ENCODE measurements around the gene GTF2H1.
"Not testable (repeated sequence)": the region's sequence is repeated elsewhere in the genome, so short reads cannot be mapped to it uniquely, and the experiment has no call there.

Gene GTF2H1

GRCh38 chr11:18312012-18312411 is 10.4 kb upstream of the GTF2H1 start:
- Mint-ChIP-seq H3K4me3 (no peak overlapping the region), H3K27me3 (ENCODE audit: low read depth) (no peaks in the 10 kb centered on the region), H3K36me3 (ENCODE audit: low read depth) (peaks cover 30% of the 10 kb centered on the region), H3K4me1 (ENCODE audit: low read depth) (peaks cover 2% of the 10 kb centered on the region), H3K27ac (no peak overlapping the region), H3K9me3 (no peaks in the 10 kb centered on the region)

- no peak overlapping the region for H3K27ac Mint-ChIP-seq
- H3K4me3 Mint-ChIP-seq: no peak overlapping the region
- H3K27me3 Mint-ChIP-seq (ENCODE audit: low read depth): no peaks in the 10 kb centered on the region
- H3K36me3 Mint-ChIP-seq (ENCODE audit: low read depth): peaks cover 31% of the 10 kb centered on the region
- H3K4me1 Mint-ChIP-seq (ENCODE audit: low read depth): peaks cover 2% of the 10 kb centered on the region
- no peaks in the 10 kb centered on the region for H3K9me3 Mint-ChIP-seq
Measured at GRCh38 chr11:18312663-18313420, 9.5 kb upstream of the GTF2H1 start.

DNA sequence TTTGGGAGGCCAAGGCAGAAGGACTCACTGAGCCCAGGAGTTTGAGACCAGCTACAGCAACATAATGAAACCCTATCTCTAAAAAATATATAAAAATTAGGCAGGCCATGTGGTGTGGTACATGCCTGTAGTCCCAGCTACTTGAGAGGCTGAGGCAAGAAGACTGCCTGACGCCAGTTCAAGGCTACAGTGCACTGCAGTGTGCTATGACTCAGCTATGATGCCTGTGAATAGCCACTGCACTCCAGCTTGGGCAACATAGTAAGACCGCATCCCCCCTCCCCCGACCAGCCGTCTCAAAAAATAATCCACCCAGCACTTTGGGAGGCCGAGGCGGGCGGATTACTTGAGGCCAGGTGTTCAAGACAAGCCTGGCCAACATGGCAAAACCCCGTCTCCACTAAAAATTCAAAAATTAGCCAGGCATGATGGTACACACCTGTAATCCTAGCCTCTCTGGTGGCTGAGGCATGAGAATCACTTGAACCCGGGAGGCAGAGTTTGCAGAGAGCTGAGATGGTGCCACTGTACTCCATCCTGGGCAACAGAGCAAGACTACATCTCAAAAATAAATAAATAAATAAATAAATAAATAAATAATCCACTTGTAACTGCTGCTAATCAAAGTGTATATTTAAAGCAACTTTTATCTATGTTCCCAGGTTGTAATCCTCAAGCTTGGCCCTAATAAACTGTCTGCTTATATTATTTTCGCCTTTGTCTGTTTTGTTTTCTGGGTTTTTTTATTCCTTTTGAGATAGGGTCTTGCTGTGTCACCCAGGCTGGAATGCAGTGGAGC is 8.2 kb upstream of the GTF2H1 start:
- Mint-ChIP-seq H3K27me3 (ENCODE audit: low read depth) (no peaks in the 10 kb centered on the region), H3K4me1 (ENCODE audit: low read depth) (peaks cover 10% of the 10 kb centered on the region), H3K4me3 (no peak overlapping the region), H3K36me3 (ENCODE audit: low read depth) (peaks cover 28% of the 10 kb centered on the region), H3K9me3 (no peaks in the 10 kb centered on the region), H3K27ac (no peak overlapping the region)

GRCh38 chr11:18314784-18315523 is 7.4 kb upstream of the GTF2H1 start:
- Mint-ChIP-seq H3K27me3 (ENCODE audit: low read depth) (no peaks in the 10 kb centered on the region), H3K36me3 (ENCODE audit: low read depth) (peaks cover 23% of the 10 kb centered on the region), H3K9me3 (no peaks in the 10 kb centered on the region), H3K4me1 (ENCODE audit: low read depth) (peaks cover 17% of the 10 kb centered on the region), H3K27ac (no peak overlapping the region), H3K4me3 (no peak overlapping the region)

GRCh38 chr11:18315893-18316292 is 6.5 kb upstream of the GTF2H1 start:
- Mint-ChIP-seq H3K4me1 (ENCODE audit: low read depth) (peaks cover 26% of the 10 kb centered on the region), H3K27me3 (ENCODE audit: low read depth) (no peaks in the 10 kb centered on the region), H3K36me3 (ENCODE audit: low read depth) (peaks cover 15% of the 10 kb centered on the region), H3K27ac (no peak overlapping the region), H3K9me3 (no peaks in the 10 kb centered on the region), H3K4me3 (no peak overlapping the region)

- peaks cover 31% of the 10 kb centered on the region for H3K4me1 Mint-ChIP-seq (ENCODE audit: low read depth)
- H3K36me3 Mint-ChIP-seq (ENCODE audit: low read depth): peaks cover 9% of the 10 kb centered on the region
- no peaks in the 10 kb centered on the region for H3K27me3 Mint-ChIP-seq (ENCODE audit: low read depth)
- no peak overlapping the region for H3K4me3 Mint-ChIP-seq
- no peaks in the 10 kb centered on the region for H3K9me3 Mint-ChIP-seq
- H3K27ac Mint-ChIP-seq: no peak overlapping the region
Measured at GRCh38 chr11:18317551-18317950, 4.8 kb upstream of the GTF2H1 start.

- peaks cover 14% of the 10 kb centered on the region for H3K36me3 Mint-ChIP-seq (ENCODE audit: low read depth)
- peak overlapping the region; percentile 7 for H3K27ac Mint-ChIP-seq
- no peaks in the 10 kb centered on the region for H3K27me3 Mint-ChIP-seq (ENCODE audit: low read depth)
- H3K4me3 Mint-ChIP-seq: peak overlapping the region; percentile 71
- H3K4me1 Mint-ChIP-seq (ENCODE audit: low read depth): peaks cover 48% of the 10 kb centered on the region
- no peaks in the 10 kb centered on the region for H3K9me3 Mint-ChIP-seq
Measured at GRCh38 chr11:18319914-18320313, 2.5 kb upstream of the GTF2H1 start.

DNA sequence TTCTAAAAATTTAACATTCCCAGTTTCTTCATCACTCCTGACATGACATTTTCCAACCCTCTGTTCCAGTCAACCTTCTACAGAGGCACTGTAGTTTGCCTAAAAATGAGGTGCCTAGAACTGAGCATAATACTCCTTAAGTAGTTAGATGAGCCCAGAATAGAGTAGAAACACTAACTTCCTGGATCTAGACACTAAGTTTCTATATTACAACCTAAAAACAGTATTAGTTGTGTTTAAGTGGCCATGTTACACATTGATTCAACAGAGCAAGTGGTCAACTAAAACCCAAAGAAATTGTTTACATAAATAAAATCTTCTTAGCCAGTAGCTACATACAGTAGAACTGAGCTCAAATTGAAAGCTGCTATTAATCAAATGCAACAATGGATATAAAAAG is 1.8 kb upstream of the GTF2H1 start:
- peak overlapping the region; percentile 53 for H3K27ac Mint-ChIP-seq
- H3K4me1 Mint-ChIP-seq (ENCODE audit: low read depth): peaks cover 53% of the 10 kb centered on the region
- H3K4me3 Mint-ChIP-seq: peak overlapping the region; percentile 71
- no peaks in the 10 kb centered on the region for H3K27me3 Mint-ChIP-seq (ENCODE audit: low read depth)
- H3K9me3 Mint-ChIP-seq: no peaks in the 10 kb centered on the region
- H3K36me3 Mint-ChIP-seq (ENCODE audit: low read depth): peaks cover 18% of the 10 kb centered on the region

DNA sequence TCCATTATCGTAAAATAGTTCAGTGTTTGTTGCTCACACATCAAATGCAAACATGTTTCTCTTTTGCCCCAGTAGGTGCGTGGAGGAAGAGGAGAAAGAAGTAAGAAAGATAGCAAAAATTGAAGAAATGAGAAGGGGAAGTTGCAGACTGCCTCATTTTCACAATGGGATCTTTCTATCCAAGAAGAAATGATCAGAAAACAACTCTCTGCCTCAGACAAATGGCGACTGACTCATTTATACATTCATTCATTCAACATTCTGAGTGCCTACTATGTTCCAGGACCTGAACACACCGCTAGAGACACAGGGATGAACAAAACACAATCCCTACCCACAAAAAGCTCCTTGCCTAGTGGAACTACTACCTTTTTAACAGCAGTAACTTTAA is 794 bp upstream of the GTF2H1 start:
- Mint-ChIP-seq H3K4me3 (peak overlapping the region; percentile 92), H3K9me3 (no peaks in the 10 kb centered on the region), H3K27me3 (ENCODE audit: low read depth) (no peaks in the 10 kb centered on the region), H3K27ac (peak overlapping the region; percentile 99), H3K4me1 (ENCODE audit: low read depth) (peaks cover 55% of the 10 kb centered on the region), H3K36me3 (ENCODE audit: low read depth) (peaks cover 20% of the 10 kb centered on the region)

DNA sequence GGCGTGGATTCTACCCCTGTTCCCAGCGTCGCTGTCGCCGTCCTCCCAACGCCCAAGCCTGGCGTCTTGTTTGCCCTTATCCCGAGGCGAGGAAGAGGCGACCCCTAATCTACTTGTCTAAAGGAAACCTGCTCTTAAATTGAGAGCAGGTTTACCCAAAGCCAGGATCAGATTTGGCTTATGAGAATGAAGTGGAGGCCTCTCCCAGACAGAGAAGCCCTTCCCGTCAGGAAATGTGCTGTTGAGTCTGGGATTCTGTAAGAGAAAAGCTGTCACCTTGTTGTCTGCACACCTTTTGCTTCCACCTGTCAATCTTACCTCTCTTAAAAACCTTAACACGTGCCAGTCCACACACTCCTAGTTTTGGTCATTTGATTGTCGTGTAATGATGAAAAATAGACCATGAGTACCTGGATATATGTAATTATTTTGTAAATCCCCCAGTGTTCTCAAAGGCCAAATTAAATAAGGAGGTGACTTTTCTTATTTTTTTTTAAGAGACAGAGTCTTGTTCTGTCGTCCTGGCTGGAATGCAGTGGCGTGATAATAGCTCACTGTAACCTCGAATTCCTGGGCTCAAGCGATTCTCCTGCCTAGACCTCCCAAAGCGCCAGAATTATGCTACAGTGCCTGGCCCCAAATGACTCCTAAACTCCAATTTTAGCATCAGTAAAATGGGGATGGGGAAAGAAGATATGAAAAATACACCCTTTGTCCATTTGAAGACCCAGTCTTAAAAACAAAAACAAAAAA is 627 bp downstream of the GTF2H1 start:
- H3K4me3 Mint-ChIP-seq: peak overlapping the region; percentile 92
- peaks cover 23% of the 10 kb centered on the region for H3K36me3 Mint-ChIP-seq (ENCODE audit: low read depth)
- H3K4me1 Mint-ChIP-seq (ENCODE audit: low read depth): peaks cover 61% of the 10 kb centered on the region
- H3K27ac Mint-ChIP-seq: peak overlapping the region; percentile 99
- H3K9me3 Mint-ChIP-seq: no peaks in the 10 kb centered on the region
- H3K27me3 Mint-ChIP-seq (ENCODE audit: low read depth): no peaks in the 10 kb centered on the region

DNA sequence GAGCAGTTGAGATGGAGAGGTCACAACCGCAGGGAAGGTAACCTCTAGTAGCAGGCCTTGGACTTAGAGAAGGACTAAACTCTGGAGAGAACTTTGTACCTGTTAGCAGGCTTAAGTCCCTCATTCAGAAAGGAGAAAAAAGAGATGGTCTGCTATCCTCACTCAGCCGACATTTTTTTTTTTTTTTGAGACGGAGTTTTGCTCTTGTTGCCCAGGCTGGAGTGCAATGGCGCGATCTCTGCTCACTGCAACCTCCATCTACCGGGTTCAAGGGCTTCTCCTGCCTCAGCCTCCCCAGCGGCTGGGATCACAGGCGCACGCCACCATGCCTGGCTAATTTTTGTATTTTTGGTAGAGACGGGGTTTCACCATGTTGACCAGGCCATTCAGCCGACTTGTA is 1.5 kb downstream of the GTF2H1 start:
- H3K9me3 Mint-ChIP-seq; H3K27me3 Mint-ChIP-seq (ENCODE audit: low read depth): not testable (repeated sequence)
- Mint-ChIP-seq H3K27ac (peak overlapping the region; percentile 99), H3K36me3 (ENCODE audit: low read depth) (peaks cover 25% of the 10 kb centered on the region), H3K4me3 (peak overlapping the region; percentile 92), H3K4me1 (ENCODE audit: low read depth) (peaks cover 59% of the 10 kb centered on the region)

GRCh38 chr11:18324381-18324780 is 2.0 kb downstream of the GTF2H1 start:
- Mint-ChIP-seq H3K4me3 (peak overlapping the region; percentile 92), H3K4me1 (ENCODE audit: low read depth) (peaks cover 58% of the 10 kb centered on the region), H3K27me3 (ENCODE audit: low read depth) (no peaks in the 10 kb centered on the region), H3K9me3 (no peaks in the 10 kb centered on the region), H3K36me3 (ENCODE audit: low read depth) (peaks cover 25% of the 10 kb centered on the region), H3K27ac (peak overlapping the region; percentile 43)

GRCh38 chr11:18329196-18329870 is 7.0 kb downstream of the GTF2H1 start:
- Mint-ChIP-seq H3K27ac (peak overlapping the region; percentile 71), H3K36me3 (ENCODE audit: low read depth) (peaks cover 45% of the 10 kb centered on the region), H3K4me1 (ENCODE audit: low read depth) (peaks cover 65% of the 10 kb centered on the region), H3K27me3 (ENCODE audit: low read depth) (no peaks in the 10 kb centered on the region), H3K4me3 (peak overlapping the region; percentile 36), H3K9me3 (no peaks in the 10 kb centered on the region)

Measured in T-helper 1 cell treated with Interleukin-12 subunit alpha and Interleukin-12 subunit beta and Interleukin-4 antibody, amounts not matched to agents 30 μg/mL and 1 μg/mL, for 36 hours (primary cell).